NCI-H2081 (cell line): Measurements from ENCODE around the gene SRGAP1.
A peak's percentile ranks its signal among the peaks of the same experiment; 100 is the strongest.

Source experiments
- DNase-seq, 2 experiments: peaks; one replicate each; lab custom pipeline; 2025; lab: John Stamatoyannopoulos, UW

The SRGAP1 gene

GRCh38 chr12:63966606-63966975 is 122.1 kb downstream of the SRGAP1 start:
- DNase-seq, result no peak

GRCh38 chr12:63967358-63968145 is 123.1 kb downstream of the SRGAP1 start:
- no peak for DNase-seq

DNA sequence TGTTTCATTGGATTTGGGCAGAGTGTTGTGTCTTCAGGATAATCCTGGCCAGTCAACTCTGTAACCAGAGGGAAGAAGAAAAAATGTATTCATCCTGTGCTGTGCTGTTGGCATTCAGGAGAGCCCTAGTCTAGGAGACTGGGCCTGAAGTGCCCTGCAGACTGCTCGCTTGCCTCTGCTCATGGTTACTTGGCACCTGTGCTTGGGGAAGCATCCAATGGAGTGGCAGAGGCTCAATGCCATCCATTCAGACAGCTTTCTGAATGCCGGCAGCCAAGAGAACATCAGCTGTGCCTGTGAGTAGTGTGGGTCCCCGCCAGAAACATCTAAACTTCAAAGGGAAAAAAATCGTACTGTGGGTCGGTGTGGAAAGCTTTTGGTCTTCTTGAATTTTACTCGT is 124.2 kb downstream of the SRGAP1 start:
- DNase-seq, result no peak

DNA sequence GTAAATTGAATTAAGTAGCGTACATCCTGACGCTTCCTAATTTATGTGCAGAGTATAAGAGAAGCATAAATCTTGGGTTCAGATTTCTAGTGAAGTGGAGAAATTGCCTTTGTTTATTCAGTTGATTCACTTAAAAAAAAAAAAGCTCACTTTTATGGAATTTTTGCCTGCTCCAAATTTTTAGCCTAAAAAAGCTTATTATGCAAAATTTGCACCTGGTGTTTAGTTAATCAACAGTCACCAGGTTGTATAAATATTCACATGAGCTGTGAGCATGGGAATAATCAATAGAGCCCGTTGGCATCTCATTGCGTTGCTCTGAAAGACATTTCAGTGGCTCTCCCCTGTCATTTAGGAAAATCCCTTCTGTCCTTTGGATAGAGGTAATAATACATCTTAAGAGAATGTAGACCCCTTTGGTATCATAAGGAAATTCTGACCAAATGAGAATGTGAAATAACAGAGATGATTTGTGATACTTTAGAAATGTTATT is 132.4 kb downstream of the SRGAP1 start:
- no peak for DNase-seq

GRCh38 chr12:63977441-63977840 is 132.9 kb downstream of the SRGAP1 start:
- no peak for DNase-seq

DNA sequence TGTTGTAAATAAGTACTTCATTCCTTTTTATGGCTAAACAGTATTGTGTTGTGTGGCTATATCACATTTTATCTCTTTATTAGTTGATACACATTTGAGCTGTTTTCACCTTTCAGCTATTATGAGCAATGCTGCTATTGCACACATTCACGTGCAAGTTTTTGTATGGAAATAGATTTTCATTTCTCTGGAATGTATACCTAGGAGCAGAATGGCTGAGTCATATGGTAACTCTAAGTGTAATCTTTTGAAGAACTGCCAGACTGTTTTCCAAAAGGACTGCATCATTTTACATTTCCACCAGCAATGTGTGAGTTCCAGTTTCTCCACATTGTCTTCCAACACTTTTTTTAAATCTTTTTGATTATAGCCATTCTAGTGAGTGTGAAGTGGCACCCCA is 134.0 kb downstream of the SRGAP1 start:
- no peak for DNase-seq

- DNase-seq, result no peak
Measured at GRCh38 chr12:63980211-63980610, 135.7 kb downstream of the SRGAP1 start.

- no peak for DNase-seq
Measured at GRCh38 chr12:63981343-63981742, 136.8 kb downstream of the SRGAP1 start.

DNA sequence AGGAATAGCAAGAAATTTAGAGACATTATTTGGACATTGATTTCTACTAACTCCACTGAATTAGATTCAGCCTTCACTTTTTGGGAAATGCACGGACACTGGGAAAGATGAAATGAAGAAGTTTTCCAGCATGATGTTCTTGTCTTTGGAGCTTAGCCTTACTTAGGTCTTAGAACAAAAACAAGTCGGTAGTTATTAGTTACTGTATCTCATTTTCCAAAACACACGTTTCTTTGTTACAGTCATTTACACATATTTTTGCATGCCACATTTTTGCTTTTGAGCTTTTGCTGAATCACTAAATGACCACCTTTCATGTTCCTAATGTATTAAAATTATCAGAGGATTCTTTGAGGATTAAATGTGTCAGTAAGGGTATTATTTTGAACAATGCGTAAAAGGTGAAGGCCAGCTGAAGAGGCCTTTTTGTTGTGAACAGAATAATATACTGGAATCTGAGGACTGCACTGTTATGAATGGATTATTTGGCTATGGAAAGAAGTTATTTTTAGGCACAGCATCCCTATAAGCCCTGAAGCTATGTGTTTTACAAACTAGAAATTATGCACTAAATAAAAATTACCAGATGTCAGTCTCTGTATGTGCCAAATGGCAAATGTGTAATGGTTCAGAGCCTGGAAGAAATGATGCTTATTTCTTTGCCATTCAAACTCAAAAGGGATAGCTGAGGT is 138.2 kb downstream of the SRGAP1 start:
- peak in 1 of 2 experiments; percentile 29 for DNase-seq

DNA sequence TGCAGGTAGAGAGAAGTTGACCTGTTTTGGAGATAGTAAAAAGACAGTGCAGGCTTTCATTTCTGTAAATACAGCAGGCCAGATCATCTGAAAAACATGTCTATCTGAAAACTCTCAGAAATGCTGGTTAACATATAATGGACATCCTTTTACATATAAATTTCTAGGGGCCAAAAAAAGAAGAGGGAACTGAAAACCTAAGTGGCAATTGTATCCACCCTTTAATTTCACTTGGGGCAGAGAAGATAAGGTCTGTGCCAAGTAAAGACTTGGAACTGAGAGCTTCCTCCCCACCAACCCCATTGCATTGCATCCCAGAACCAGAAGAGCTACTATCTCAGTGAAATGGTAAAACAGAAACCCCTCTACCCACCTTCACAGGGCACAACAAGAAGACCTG is 141.0 kb downstream of the SRGAP1 start:
- DNase-seq, result no peak

DNA sequence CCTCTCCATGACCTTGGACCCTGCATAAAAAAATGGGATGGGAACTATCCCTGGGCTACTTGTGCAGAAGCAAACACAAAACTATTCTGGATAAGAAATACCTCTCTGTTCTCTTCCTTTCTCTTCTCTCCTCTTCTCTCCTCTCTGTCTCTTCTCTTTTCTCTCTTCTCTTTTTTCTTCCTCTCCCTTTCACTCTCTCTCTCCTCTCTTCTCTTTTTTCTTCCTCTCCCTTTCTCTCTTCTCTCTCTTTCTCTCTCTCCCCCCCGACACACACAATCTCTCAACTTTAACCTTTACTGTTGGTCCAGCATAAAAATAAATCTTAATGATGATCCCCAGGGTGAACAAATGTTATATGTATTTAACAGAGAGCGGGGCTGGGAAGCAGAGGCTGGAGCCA is 141.4 kb downstream of the SRGAP1 start:
- no peak for DNase-seq

GRCh38 chr12:63989301-63989845 is 144.9 kb downstream of the SRGAP1 start:
- DNase-seq, result no peak

DNA sequence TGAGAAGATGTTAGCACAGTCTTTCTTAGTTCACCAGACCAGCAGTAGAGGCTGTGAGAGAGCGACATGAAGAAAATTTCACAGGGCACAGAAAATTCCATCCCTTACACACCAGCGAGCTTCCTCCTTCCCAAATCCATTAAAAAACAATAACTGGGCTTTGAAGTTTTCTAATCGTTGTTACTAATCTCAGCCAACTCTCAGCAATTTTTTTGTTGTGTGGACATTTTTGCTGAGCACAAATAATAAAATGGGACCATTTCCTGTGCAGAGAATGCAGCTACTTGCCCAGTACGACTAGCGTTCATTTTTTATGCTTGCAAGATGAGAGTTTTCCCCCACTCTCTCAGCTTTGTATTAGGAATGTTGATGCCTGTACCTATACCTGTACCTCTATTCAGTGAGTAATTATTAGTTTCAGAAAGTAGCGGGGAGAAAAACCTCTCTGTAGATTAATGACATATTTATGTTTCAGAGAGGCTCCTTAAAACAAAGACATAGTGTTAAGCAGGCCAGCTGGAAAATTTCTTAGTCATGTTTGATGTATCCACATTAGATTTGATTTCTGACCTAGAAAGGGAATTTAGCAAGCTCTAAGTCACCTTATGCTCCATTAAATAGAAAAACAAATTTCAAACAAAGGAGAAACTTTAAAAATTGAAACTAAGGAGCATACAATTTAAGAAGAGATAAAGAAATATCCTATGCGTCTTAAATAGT is 146.5 kb downstream of the SRGAP1 start:
- DNase-seq, result no peak

- DNase-seq, result no peak
Measured at GRCh38 chr12:63994704-63995103, 150.2 kb downstream of the SRGAP1 start.

DNA sequence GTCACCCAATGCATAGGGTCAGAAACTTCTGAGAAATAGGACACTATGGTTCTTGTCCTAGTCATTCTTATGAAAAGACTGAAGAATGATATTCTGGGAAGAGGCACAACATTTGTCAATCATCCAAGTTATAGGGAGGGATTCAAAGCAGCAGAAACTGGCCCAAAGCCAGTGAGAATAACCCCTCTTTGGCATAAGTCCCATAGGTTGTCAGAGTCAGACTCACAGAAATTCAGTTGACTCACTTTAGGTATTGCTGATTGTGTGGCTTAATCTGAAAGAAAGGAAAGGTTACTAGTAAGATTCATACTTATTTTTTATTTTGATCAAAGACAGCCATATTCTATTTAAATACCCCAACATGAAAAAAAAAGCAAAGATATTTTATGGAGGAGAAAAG is 151.0 kb downstream of the SRGAP1 start:
- peak in 1 of 2 experiments; percentile 18 for DNase-seq

GRCh38 chr12:63996556-63996955 is 152.1 kb downstream of the SRGAP1 start:
- no peak for DNase-seq

DNA sequence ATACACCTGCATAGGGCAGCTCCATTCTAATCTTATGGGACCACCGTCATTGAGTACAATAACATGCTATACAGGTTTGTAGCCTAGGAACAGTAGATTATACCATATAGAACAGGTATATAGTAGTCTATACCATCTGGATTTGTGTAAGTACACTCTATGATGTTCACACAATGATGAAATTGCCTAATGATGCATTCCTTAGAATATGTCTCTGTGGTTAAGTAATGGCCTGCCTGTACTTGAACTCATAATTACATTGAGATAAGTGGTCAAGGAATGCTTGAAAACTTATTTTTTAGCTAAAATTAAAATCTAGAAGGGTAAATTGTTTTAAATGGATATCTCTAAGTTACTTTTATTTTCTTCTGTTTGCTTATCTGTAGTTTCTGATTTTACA is 152.7 kb downstream of the SRGAP1 start:
- DNase-seq, result no peak

DNA sequence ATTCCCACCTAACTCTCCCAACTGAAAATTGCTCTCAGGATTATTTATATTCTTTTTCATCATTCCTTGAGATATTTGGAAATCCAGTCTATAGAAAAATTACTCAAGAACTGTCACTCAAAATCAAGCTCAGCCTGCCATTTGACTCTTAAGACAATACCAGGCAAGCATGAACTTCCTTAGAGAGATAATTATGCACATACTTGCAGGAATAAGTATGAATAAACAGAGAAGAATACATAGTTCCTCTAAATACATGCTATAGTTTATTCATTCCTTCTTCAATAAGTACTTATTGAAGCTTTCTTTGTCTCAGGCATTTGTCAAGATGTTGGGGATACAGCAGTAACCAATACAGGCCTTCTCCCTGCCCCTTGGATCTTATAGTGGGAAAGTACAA is 154.1 kb downstream of the SRGAP1 start:
- no peak for DNase-seq

GRCh38 chr12:63999853-64000252 is 155.4 kb downstream of the SRGAP1 start:
- DNase-seq, result no peak

GRCh38 chr12:64001439-64001838 is 156.9 kb downstream of the SRGAP1 start:
- DNase-seq, result no peak

GRCh38 chr12:64004641-64005040 is 160.1 kb downstream of the SRGAP1 start:
- DNase-seq, result no peak

- DNase-seq, result no peak
Measured at GRCh38 chr12:64006211-64006825, 161.8 kb downstream of the SRGAP1 start.
